Spleen (tissue), 7 donors: ENCODE results near the gene LCE1E.

Experiments used
- CTCF ChIP-seq, 11 experiments: fragments of 200-600 bp in 7 of 11; fragments of 450-650 bp in 4 of 11; sonication (generic) in 4 of 11; IDR thresholded peaks in 8 of 11; conservative IDR thresholded peaks in 3 of 11; 1 replicate in 7 of 11; 2 replicates in 4 of 11; pipeline versions ENCODE4 v1.4.0 to v1.8.0; 2016 to 2021; ENCODE audit warnings: antibody characterized with exemption in 11 of 11, inconsistent platforms in 4 of 11, mild to moderate bottlenecking in 1 of 11
- POLR2A ChIP-seq, 3 donors: fragments of 450-650 bp; IDR thresholded peaks; one replicate each; pipeline ENCODE4 v1.5.1; 2017; ENCODE audit warnings: antibody characterized with exemption in 3 of 3, mild to moderate bottlenecking in 1 of 3
- POLR2AphosphoS5 ChIP-seq, 3 donors: sonication (generic); formaldehyde crosslinking; IDR thresholded peaks; one replicate each; pipeline ENCODE4 v1.5.1; 2017; ENCODE audit warnings: antibody characterized with exemption in 3 of 3
- donor health status: DM: no; HTN: no; CAD: no; lungs with moderate emphysema.
- donor health status: DM: no; HTN: no; CAD: no.
- donor health status: DM: no; HTN: no; CAD: no.

GRCh38 chr1:152776361-152776760 lies 9.7 kb upstream of the LCE1E start:
- no peak for TF ChIP-seq CTCF (IDR thresholded peaks at IDR 0.05 in 8 of 11, conservative IDR thresholded peaks at IDR 0.05 in 3 of 11)
- TF ChIP-seq POLR2AphosphoS5 (IDR thresholded peaks at IDR 0.05), result no peak
- no peak for TF ChIP-seq POLR2A (IDR thresholded peaks at IDR 0.05)
